CD14-positive monocyte (primary cell): ENCODE data around the gene MICAL2. TPM values are rescaled to one million over a fixed set of nuclear protein-coding genes. Genes with fewer than 3 reads are reported as not detected.
A peak's percentile ranks its signal among the peaks of the same experiment; 100 is the strongest.

ENCODE experiments used
- DNase-seq, 3 donors: peaks; one replicate each; pipeline ENCODE4 v3.0.0-alpha.2; 2011 to 2022
- H2AFZ ChIP-seq: 2 replicates; pipeline ENCODE4 v1.6.0; 2012; ENCODE audit warnings: mild to moderate bottlenecking, low read depth, low read length, inconsistent platforms; ENCODE audit not compliant: insufficient read depth, poor library complexity, severe bottlenecking
- H3K27ac ChIP-seq, 2 donors: 1 replicate in 1 of 2; 2 replicates in 1 of 2; pipeline ENCODE4 v1.5.1; 2012 to 2013; ENCODE audit warnings: low read length in 2 of 2, control low read depth in 1 of 2, inconsistent platforms in 1 of 2, low read depth in 1 of 2, mild to moderate bottlenecking in 1 of 2
- H3K27me3 ChIP-seq, 2 donors: one replicate each; pipeline versions ENCODE4 v1.6.0 to v1.6.1; 2011 to 2013; ENCODE audit warnings: low read length in 2 of 2; ENCODE audit not compliant: control insufficient read depth in 2 of 2, insufficient read depth in 2 of 2
- H3K36me3 ChIP-seq, 2 donors: replicated peaks in 1 of 2; 1 replicate in 1 of 2; 2 replicates in 1 of 2; pipeline versions ENCODE4 v1.5.1 to v1.6.1; 2012 to 2013; ENCODE audit warnings: low read length in 2 of 2, control low read depth in 1 of 2, inconsistent platforms in 1 of 2, mild to moderate bottlenecking in 1 of 2; ENCODE audit not compliant: insufficient read depth in 2 of 2, control insufficient read depth in 1 of 2
- H3K4me1 ChIP-seq, 2 donors: 1 replicate in 1 of 2; 2 replicates in 1 of 2; pipeline versions ENCODE4 v1.5.1 to v1.6.1; 2012 to 2013; ENCODE audit warnings: low read length in 2 of 2, control low read depth in 1 of 2, inconsistent platforms in 1 of 2, mild to moderate bottlenecking in 1 of 2, moderate library complexity in 1 of 2; ENCODE audit not compliant: insufficient read depth in 2 of 2, control insufficient read depth in 1 of 2
- H3K4me2 ChIP-seq: replicated peaks from 2 replicates; pipeline ENCODE3; 2012; ENCODE audit warnings: low read length, moderate library complexity, mild to moderate bottlenecking; ENCODE audit not compliant: poor library complexity, severe bottlenecking; ENCODE audit errors: extremely low read depth
- H3K4me3 ChIP-seq, 3 experiments: fragments of 200-600 bp in 1 of 3; sonication (generic) in 1 of 3; replicated peaks in 1 of 3; 1 replicate in 2 of 3; 2 replicates in 1 of 3; pipeline ENCODE4 v1.5.1; 2011 to 2013; ENCODE audit warnings: low read length in 3 of 3, mild to moderate bottlenecking in 3 of 3, control low read depth in 2 of 3, low read depth in 2 of 3, inconsistent platforms in 1 of 3, moderate library complexity in 1 of 3
- H3K79me2 ChIP-seq: 2 replicates; pipeline ENCODE4 v1.6.0; 2012; ENCODE audit warnings: mild to moderate bottlenecking, control low read depth, inconsistent platforms, low read length, moderate library complexity; ENCODE audit not compliant: insufficient read depth
- H3K9ac ChIP-seq: 2 replicates; pipeline ENCODE4 v1.6.0; 2017; ENCODE audit warnings: low read length, mild to moderate bottlenecking; ENCODE audit not compliant: insufficient read depth, poor library complexity, severe bottlenecking
- H3K9me3 ChIP-seq, 2 donors: replicated peaks in 1 of 2; 1 replicate in 1 of 2; 2 replicates in 1 of 2; pipeline versions ENCODE4 v1.5.1 to v1.6.1; 2012 to 2013; ENCODE audit warnings: low read length in 2 of 2, control low read depth in 1 of 2; ENCODE audit not compliant: control insufficient read depth in 1 of 2, insufficient read depth in 1 of 2
- H4K20me1 ChIP-seq: 2 replicates; pipeline ENCODE4 v1.6.0; 2012; ENCODE audit warnings: mild to moderate bottlenecking, low read length, control low read depth, moderate library complexity; ENCODE audit not compliant: insufficient read depth
- H3K27ac Mint-ChIP-seq, 7 donors: one replicate each; pipeline ENCODE4 v1.8.0; 2020; ENCODE audit warnings: mild to moderate bottlenecking in 7 of 7, mixed read lengths in 7 of 7, moderate library complexity in 6 of 7, inconsistent platforms in 2 of 7
- H3K27me3 Mint-ChIP-seq, 3 donors: one replicate each; pipeline ENCODE4 v1.8.0; 2021 to 2022; ENCODE audit warnings: low read depth in 3 of 3, mild to moderate bottlenecking in 3 of 3, mixed read lengths in 3 of 3, moderate library complexity in 3 of 3, inconsistent platforms in 1 of 3
- H3K36me3 Mint-ChIP-seq, 2 donors: one replicate each; pipeline ENCODE4 v1.8.0; 2020; ENCODE audit warnings: mixed read lengths in 2 of 2, inconsistent platforms in 1 of 2, mild to moderate bottlenecking in 1 of 2
- H3K4me1 Mint-ChIP-seq: one replicate; pipeline ENCODE4 v1.8.0; 2020; ENCODE audit warnings: mild to moderate bottlenecking, mixed read lengths
- H3K4me3 Mint-ChIP-seq, 2 donors: one replicate each; pipeline ENCODE4 v1.8.0; 2020; ENCODE audit warnings: mild to moderate bottlenecking in 2 of 2, mixed read lengths in 2 of 2, moderate library complexity in 1 of 2
- H3K9me3 Mint-ChIP-seq, 7 donors: one replicate each; pipeline ENCODE4 v1.8.0; 2020 to 2022; ENCODE audit warnings: mixed read lengths in 7 of 7, mild to moderate bottlenecking in 6 of 7, moderate library complexity in 6 of 7, inconsistent platforms in 2 of 7
- WGBS: methylation state at CpG from one replicate; pipeline ENCODE4 v1.1.5; 2013; ENCODE audit warnings: missing lambda C conversion rate; ENCODE audit not compliant: insufficient coverage; 5-methylcytosine and 5-hydroxymethylcytosine counted together
- intact Hi-C, 2 donors: fragments of 100-400 bp; cut with micrococcal nuclease; formaldehyde crosslinking; loops; one replicate each; pipeline versions ENCODE4 v1.15.0 to v1.15.1; 2023
- polyA plus RNA-seq, 3 donors: library from polyadenylated mRNA; depleted of rRNA in 1 of 3; unstranded in 2 of 3; stranded (reverse) in 1 of 3; fragments of 300-500 nt in 2 of 3; fragments of >200 nt in 1 of 3; fragmentation: Illumina TruSeq in 2 of 3; gene quantifications; 1 replicate in 2 of 3; 2 replicates in 1 of 3; pipeline ENCODE4 v1.2.3, GENCODE V29; 2012 to 2021
- TF ChIP-seq, protein P1 (sequence below): fragments of 200-600 bp; IDR thresholded peaks from one replicate; pipeline ENCODE4 v1.8.0; 2022; ENCODE audit warnings: antibody characterized with exemption, mild to moderate bottlenecking

The MICAL2 gene
- polyA plus RNA-seq, 3 donors: 39.8 to 72.5 (median 44.0) TPM

DNA sequence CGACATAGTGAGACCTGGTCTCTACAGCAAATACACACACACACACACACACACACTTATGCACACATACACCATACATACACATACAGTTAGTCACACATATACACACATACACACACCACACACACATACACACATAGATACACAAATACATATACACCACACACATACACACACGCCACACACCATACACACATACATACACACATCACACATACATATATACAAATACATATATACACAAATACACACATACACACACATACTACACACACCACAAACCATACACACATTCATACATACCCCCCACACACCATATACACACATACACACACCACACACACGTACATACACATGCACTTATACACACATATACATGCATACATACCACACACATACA lies 57.7 kb downstream of the MICAL2 start:
- H3K27me3 ChIP-seq: no peaks in the 10 kb centered on the region
- no peak overlapping the region for H3K27ac ChIP-seq
- Mint-ChIP-seq H3K36me3 (peaks cover 60 to 74% of the 10 kb centered on the region in 2 donors), H3K27me3 (peaks cover 0 to 4% (median 2%) of the 10 kb centered on the region in 3 donors), H3K4me1 (peaks cover 36% of the 10 kb centered on the region), H3K9me3 (peaks cover 0 to 3% (median 0%) of the 10 kb centered on the region in 7 donors), H3K27ac (peak overlapping the region in 4 of 7 donors; percentile 6 to 79 (median 24)), H3K4me3 (no peak overlapping the region)
- intact Hi-C loops: loop anchor here in 1 of 2 donors (5.0 kb wide), 1 partner anchor 46 kb away; no protein-coding TSS in a partner anchor
- H3K4me1 ChIP-seq: peaks cover 24 to 33% of the 10 kb centered on the region in 2 donors
- no peak for DNase-seq
- no peaks in the 10 kb centered on the region for H3K9me3 ChIP-seq
- H3K4me3 ChIP-seq: no peak overlapping the region
- peaks cover 36 to 60% of the 10 kb centered on the region in 2 donors for H3K36me3 ChIP-seq
- 97% methylated on average over 3 of the region's 3 CpGs for WGBS
- no peak overlapping the region for H2AFZ ChIP-seq
- no peak overlapping the region for H3K4me2 ChIP-seq
- H4K20me1 ChIP-seq: peaks cover 47% of the 10 kb centered on the region
- TF ChIP-seq, protein P1, sequence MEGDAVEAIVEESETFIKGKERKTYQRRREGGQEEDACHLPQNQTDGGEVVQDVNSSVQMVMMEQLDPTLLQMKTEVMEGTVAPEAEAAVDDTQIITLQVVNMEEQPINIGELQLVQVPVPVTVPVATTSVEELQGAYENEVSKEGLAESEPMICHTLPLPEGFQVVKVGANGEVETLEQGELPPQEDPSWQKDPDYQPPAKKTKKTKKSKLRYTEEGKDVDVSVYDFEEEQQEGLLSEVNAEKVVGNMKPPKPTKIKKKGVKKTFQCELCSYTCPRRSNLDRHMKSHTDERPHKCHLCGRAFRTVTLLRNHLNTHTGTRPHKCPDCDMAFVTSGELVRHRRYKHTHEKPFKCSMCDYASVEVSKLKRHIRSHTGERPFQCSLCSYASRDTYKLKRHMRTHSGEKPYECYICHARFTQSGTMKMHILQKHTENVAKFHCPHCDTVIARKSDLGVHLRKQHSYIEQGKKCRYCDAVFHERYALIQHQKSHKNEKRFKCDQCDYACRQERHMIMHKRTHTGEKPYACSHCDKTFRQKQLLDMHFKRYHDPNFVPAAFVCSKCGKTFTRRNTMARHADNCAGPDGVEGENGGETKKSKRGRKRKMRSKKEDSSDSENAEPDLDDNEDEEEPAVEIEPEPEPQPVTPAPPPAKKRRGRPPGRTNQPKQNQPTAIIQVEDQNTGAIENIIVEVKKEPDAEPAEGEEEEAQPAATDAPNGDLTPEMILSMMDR: no peak
- peaks cover 12% of the 10 kb centered on the region for H3K79me2 ChIP-seq
- no peak overlapping the region for H3K9ac ChIP-seq

DNA sequence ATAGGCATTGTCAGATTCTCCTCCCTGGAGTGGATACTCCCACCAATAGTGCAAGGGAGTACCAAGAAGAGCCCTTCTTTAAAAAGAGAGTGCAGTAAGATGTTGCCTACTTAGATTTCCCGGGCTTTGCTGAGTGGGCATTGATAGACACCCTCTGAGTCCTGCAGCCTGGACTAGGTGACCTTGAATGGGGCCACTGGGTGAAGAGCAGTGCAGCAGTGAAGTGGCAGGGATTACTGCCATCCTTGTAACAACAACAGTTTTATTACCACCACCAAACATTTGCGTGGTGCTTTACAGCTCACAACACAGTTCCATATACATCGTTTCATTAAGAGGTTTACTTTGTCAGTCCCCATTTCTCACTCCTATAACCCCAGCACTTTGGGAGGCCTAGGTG lies 59.4 kb downstream of the MICAL2 start:
- Histone ChIP-seq H2AFZ (no peak overlapping the region), H3K36me3 (peaks cover 20 to 47% of the 10 kb centered on the region in 2 donors), H3K27ac (no peak overlapping the region), H3K4me2 (no peak overlapping the region), H3K27me3 (no peaks in the 10 kb centered on the region), H3K4me1 (peaks cover 30 to 36% of the 10 kb centered on the region in 2 donors), H3K9ac (no peak overlapping the region), H3K79me2 (peaks cover 15% of the 10 kb centered on the region), H4K20me1 (peaks cover 49% of the 10 kb centered on the region), H3K4me3 (no peak overlapping the region), H3K9me3 (no peaks in the 10 kb centered on the region)
- TF ChIP-seq, protein P1: no peak
- whole genome bisulfite sequencing: 100% methylated on average over 2 of the region's 3 CpGs
- no peak for DNase-seq
- Mint-ChIP-seq H3K36me3 (peaks cover 52 to 64% of the 10 kb centered on the region in 2 donors), H3K27ac (peak overlapping the region in 1 of 7 donors; percentile 66), H3K9me3 (peaks cover 0 to 3% (median 0%) of the 10 kb centered on the region in 7 donors), H3K4me3 (no peak overlapping the region), H3K4me1 (peaks cover 49% of the 10 kb centered on the region), H3K27me3 (peaks cover 0 to 2% (median 0%) of the 10 kb centered on the region in 3 donors)
- intact Hi-C loops: loop anchor here (5.0 to 10.0 kb wide), 3 partner anchors 43 to 55 kb away; no protein-coding TSS in a partner anchor
